ENCODE results near the gene NFATC3.

DNA sequence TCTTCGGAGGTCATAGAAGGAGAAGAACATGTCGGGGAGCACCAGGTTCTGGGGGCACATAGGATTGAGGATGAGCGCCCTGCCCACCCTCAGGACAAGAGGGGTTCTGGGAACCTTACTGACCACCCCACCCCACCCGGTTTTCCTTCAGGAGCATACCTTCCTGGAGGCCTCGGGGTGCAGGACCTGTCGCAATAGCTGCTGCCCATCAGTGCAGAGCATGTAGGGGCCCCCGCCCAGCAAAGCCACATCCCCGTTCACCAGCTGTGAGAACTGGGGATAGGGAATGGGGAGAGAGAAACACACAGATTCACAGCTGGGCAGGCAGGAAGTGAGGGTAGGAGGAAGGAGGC is 148.6 kb downstream of the NFATC3 start:
- no peak for TF ChIP-seq USF1 (IDR thresholded peaks at IDR 0.05)
- TF ChIP-seq RAD21 (IDR thresholded peaks at IDR 0.05; ENCODE audit: low read depth) = no peak
- TF ChIP-seq CEBPB (IDR thresholded peaks at IDR 0.05) = no peak
- no peak for TF ChIP-seq EGR1 (IDR thresholded peaks at IDR 0.05)
